GM18907 (cell line): ENCODE measurements around the gene ZMYND19.
A peak's percentile ranks its signal among the peaks of the same experiment; 100 is the strongest.
"Not testable (repeated sequence)": the region's sequence is repeated elsewhere in the genome, so short reads cannot be mapped to it uniquely, and the experiment has no call there.

Experiments
- ATAC-seq: cut with Tn5 transposase; IDR thresholded peaks from one replicate; pipeline ENCODE4 v1.9.1; 2021; ENCODE audit warnings: mild to moderate bottlenecking, moderate library complexity; ENCODE audit not compliant: unreplicated experiment

Gene ZMYND19

GRCh38 chr9:137614631-137615386 is 24.5 kb upstream of the ZMYND19 start:
- no peak for ATAC-seq

DNA sequence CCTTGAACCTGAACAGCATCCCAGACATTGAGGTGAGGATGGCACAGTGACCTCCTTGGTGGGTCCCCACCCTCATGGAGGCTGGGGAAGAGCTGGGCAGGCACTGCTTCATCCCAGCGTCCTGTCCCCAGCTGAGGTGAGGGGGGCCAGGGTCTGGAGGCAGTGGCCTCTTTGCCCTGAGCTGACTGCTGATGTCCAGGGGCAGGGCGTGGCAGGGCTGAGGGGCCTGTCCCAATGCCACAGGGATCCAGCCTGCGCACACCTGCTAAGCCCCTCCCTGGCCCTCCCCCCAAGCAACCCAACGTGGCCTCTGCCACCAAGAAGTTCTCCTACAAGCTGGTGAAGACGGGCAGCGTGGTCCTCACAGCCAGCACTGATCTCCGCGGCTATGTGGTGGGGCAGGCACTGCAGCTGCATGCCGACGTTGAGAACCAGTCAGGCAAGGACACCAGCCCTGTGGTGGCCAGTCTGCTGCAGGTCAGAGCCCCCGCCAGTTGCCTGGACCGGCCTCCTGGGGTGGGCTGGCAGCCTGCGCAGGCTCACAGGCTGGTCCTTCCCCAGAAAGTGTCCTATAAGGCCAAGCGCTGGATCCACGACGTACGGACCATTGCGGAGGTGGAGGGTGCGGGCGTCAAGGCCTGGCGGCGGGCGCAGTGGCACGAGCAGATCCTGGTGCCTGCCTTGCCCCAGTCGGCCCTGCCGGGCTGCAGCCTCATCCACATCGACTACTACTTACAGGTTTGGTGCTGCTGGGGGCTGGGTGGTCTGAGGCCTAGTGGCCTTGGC is 23.6 kb upstream of the ZMYND19 start:
- ATAC-seq, result no peak

DNA sequence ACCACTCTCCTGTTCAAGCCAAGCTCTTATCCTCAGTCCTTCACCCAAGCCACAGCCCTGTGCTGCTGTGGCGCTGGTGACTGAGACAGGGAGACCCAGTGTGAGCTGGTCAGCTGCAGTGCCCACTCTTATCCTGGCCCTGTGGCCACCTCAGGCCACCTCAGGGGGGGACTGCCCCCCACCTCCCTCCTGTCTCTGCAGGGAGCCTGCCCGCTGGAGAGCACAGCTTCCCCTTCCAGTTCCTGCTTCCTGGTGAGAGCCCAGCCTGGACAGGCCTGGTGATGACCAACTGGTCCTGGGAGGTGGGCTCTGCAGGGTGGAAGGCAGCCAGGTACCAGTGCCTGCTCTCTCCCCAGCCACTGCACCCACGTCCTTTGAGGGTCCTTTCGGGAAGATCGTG is 22.9 kb upstream of the ZMYND19 start:
- ATAC-seq, result no peak

DNA sequence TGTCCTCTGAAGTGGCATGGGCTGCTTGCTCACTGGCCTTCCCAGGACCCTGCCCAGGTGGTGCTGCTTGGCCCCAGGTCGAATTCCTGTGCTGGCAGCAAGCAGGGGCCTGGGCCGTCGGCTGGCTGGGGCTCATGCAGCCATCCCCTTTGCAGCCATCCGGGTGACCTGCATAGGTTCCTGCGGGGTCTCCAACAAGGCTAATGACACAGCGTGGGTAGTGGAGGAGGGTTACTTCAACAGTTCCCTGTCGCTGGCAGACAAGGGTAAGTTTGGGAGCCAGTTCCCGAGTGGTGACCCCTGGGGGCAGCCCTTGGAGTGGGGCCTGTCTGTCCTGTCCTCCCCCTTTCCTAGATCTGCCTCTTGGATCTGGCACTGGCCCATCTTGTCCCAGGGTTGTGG is 22.4 kb upstream of the ZMYND19 start:
- no peak for ATAC-seq

- ATAC-seq, result no peak
These were observed 21.6 kb upstream of the ZMYND19 start for GRCh38 chr9:137611623-137612609.

GRCh38 chr9:137610944-137611343 is 20.6 kb upstream of the ZMYND19 start:
- no peak for ATAC-seq

GRCh38 chr9:137607141-137607857 is 17.0 kb upstream of the ZMYND19 start:
- no peak for ATAC-seq

- no peak for ATAC-seq
These were observed 16.4 kb upstream of the ZMYND19 start for GRCh38 chr9:137606734-137607138.

- ATAC-seq, result peak; percentile 18
These were observed 15.8 kb upstream of the ZMYND19 start for GRCh38 chr9:137606005-137606621.

- peak; percentile 66 for ATAC-seq
These were observed 15.1 kb upstream of the ZMYND19 start, which contains the start of gene ARRDC1 for GRCh38 chr9:137605121-137606004. Gene ARRDC1, plus strand, starts transcription at chr9:137605686. Its CDS starts 32 bp downstream, at chr9:137605718.

GRCh38 chr9:137604345-137605086 is 14.2 kb upstream of the ZMYND19 start:
- no peak for ATAC-seq

DNA sequence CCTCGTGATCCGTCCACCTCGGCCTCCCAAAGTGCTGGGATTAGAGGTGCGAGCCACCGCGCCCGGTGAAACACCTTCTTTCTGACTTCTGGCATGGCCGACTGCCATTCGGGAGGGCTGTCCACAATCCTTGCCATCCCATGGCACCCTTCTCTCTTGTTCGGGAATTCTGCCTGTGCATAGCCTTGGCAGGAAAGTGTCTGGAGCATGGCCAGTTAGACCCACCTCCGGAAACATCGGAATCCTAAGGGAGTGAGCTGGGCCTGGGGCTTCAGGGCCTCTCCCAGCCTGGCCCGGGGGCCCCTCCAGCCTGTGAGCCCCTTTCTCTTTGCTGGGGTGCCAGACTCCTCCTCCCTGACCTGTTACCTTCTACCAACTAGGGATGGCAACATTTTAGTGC is 13.6 kb upstream of the ZMYND19 start:
- no peak for ATAC-seq

- no peak for ATAC-seq
These were observed 12.3 kb upstream of the ZMYND19 start for GRCh38 chr9:137602661-137603060.

- ATAC-seq, result no peak
These were observed 8.6 kb upstream of the ZMYND19 start for GRCh38 chr9:137598943-137599342.

DNA sequence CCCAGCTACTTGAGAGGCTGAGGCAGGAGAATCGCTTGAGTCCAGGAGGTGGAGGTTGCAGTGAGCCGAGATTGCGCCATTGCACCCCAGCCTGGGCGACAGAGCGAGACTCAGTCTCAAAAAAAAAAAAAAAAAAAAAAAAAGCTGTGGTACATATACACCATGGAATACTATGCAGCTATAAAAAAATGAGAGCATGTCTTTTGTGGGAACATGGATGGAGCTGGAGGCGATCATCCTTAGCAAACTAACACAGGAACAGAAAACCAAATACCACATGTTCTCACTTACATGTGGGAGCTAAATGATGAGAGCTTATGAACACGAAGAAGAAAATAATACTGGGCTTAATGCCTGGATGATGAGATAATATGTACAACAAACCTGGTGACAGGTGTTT is 6.3 kb upstream of the ZMYND19 start:
- ATAC-seq, result not testable (repeated sequence)

GRCh38 chr9:137593176-137593575 is 2.9 kb upstream of the ZMYND19 start:
- ATAC-seq, result no peak

GRCh38 chr9:137592767-137593166 is 2.5 kb upstream of the ZMYND19 start:
- ATAC-seq, result no peak

GRCh38 chr9:137590123-137590468 is 216 bp downstream of the ZMYND19 start:
- ATAC-seq, result no peak
